GM12878 (cell line): ENCODE results near the gene EXPH5. TPM values are rescaled to one million over a fixed set of nuclear protein-coding genes. Genes with fewer than 3 reads are reported as not detected.

Source experiments
- ATAC-seq: fragments of 200-7000 bp; cut with Tn5 transposase; 3 replicates; pipeline ENCODE4 v1.9.1; 2020; ENCODE audit warnings: mild to moderate bottlenecking, moderate library complexity
- BruUV-seq: library from RNA; stranded (reverse); fragments of 400-500 nt; replicated peaks from 2 replicates; lab custom pipeline; 2021; lab: Mats Ljungman, UMichigan
- CTCF ChIA-PET: fragments of 300-600 bp; sonication (Branson Sonifier 250); formaldehyde crosslinking; extraction: SDS; loops from one replicate; lab custom pipeline; 2021; ENCODE audit warnings: inconsistent platforms; lab: Yijun Ruan, JAX
- POLR2A ChIA-PET: fragments of 350-600 bp; formaldehyde crosslinking; extraction: SDS; loops from one replicate; lab custom pipeline; 2021; ENCODE audit warnings: inconsistent platforms; lab: Charles Lee
- RAD21 ChIA-PET: fragments of 300-600 bp; sonication (Branson Sonifier 250); formaldehyde crosslinking; loops from one replicate; lab custom pipeline; 2023; ENCODE audit warnings: antibody characterized with exemption; ENCODE audit not compliant: unreplicated experiment; lab: Charles Lee
- SMC1A ChIA-PET: fragments of 300-600 bp; sonication (Branson Sonifier 250); formaldehyde crosslinking; loops from one replicate; lab custom pipeline; 2023; ENCODE audit not compliant: unreplicated experiment, uncharacterized antibody; lab: Charles Lee
- DNase-seq: peaks from one replicate; pipeline ENCODE4 v3.0.0-alpha.2; 2011; ENCODE audit warnings: low read depth, low spot score
- FAIRE-seq: peaks from 3 replicates; lab custom pipeline; 2011; peaks lifted over from hg19 to GRCh38; lab: Jason Lieb, UNC
- H2AFZ ChIP-seq: 2 replicates; pipeline ENCODE4 v1.6.0; 2011; ENCODE audit warnings: low read depth, low read length, control low read depth; ENCODE audit not compliant: control insufficient read depth
- H3K27ac ChIP-seq: 2 replicates; pipeline ENCODE4 v1.5.1; 2011; ENCODE audit warnings: control low read depth; ENCODE audit not compliant: control insufficient read depth, insufficient read depth
- H3K27me3 ChIP-seq, 2 experiments: replicated peaks in 1 of 2; 2 replicates each; pipeline versions ENCODE4 v1.6.0 to v1.6.1; 2011; ENCODE audit warnings: low read length in 1 of 2; ENCODE audit not compliant: control insufficient read depth in 2 of 2, insufficient read depth in 2 of 2
- H3K36me3 ChIP-seq, 2 experiments: 2 replicates each; pipeline ENCODE4 v1.5.1; 2011; ENCODE audit warnings: low read length in 1 of 2; ENCODE audit not compliant: control insufficient read depth in 2 of 2, insufficient read depth in 2 of 2
- H3K4me1 ChIP-seq: 2 replicates; pipeline ENCODE4 v1.6.1; 2011; ENCODE audit warnings: mild to moderate bottlenecking, low read length, moderate library complexity, mixed read lengths; ENCODE audit not compliant: control insufficient read depth, insufficient read depth
- H3K4me2 ChIP-seq: 2 replicates; pipeline ENCODE4 v1.6.0; 2011; ENCODE audit warnings: control low read depth; ENCODE audit not compliant: control insufficient read depth, insufficient read depth
- H3K4me3 ChIP-seq: fragments of 200-600 bp; sonication (generic); 2 replicates; pipeline ENCODE4 v1.5.1; 2016
- H3K79me2 ChIP-seq: 2 replicates; pipeline ENCODE4 v1.6.0; 2011; ENCODE audit warnings: low read length; ENCODE audit not compliant: control insufficient read depth, insufficient read depth
- H3K9ac ChIP-seq: 2 replicates; pipeline ENCODE4 v1.8.0; 2011; ENCODE audit warnings: low read length, control low read depth, mixed read lengths; ENCODE audit not compliant: control insufficient read depth, insufficient read depth
- H3K9me3 ChIP-seq: replicated peaks from 3 replicates; pipeline ENCODE4 v1.5.1; 2011; ENCODE audit warnings: mild to moderate bottlenecking, low read length; ENCODE audit not compliant: control insufficient read depth, insufficient read depth
- H4K20me1 ChIP-seq: 2 replicates; pipeline ENCODE4 v1.6.0; 2011; ENCODE audit not compliant: control insufficient read depth, insufficient read depth
- CBX5 ChIP-seq: sonication (generic); IDR thresholded peaks from 2 replicates; pipeline ENCODE4 v1.6.1; 2016; ENCODE audit warnings: low read depth, moderate library complexity, mild to moderate bottlenecking, inconsistent platforms
- EP300 ChIP-seq, 2 experiments: fragments of 150-350 bp in 1 of 2; IDR thresholded peaks; 2 replicates each; pipeline ENCODE4 v1.6.1; 2011 to 2012; ENCODE audit warnings: low read depth in 2 of 2, low read length in 2 of 2, borderline replicate concordance in 1 of 2, improper control_type of control experiment in 1 of 2, inconsistent platforms in 1 of 2; ENCODE audit not compliant: control insufficient read depth in 1 of 2
- IKZF2 ChIP-seq, 2 experiments: fragments of 450-650 bp; IDR thresholded peaks; 2 replicates each; pipeline ENCODE4 v1.6.1; 2017; ENCODE audit warnings: mild to moderate bottlenecking in 2 of 2, moderate library complexity in 2 of 2
- MTA2 ChIP-seq: fragments of 450-650 bp; IDR thresholded peaks from 2 replicates; pipeline ENCODE4 v1.6.1; 2016; ENCODE audit warnings: low read depth, mild to moderate bottlenecking, moderate library complexity
- NR2C1 ChIP-seq: fragments of 450-650 bp; IDR thresholded peaks from 2 replicates; pipeline ENCODE4 v1.6.1; 2017; ENCODE audit warnings: antibody characterized with exemption, mild to moderate bottlenecking, moderate library complexity
- RELA ChIP-seq: fragments of 450-650 bp; IDR thresholded peaks from 2 replicates; pipeline ENCODE4 v1.8.0; 2014; ENCODE audit warnings: borderline replicate concordance; ENCODE audit not compliant: partially characterized antibody
- SMAD1 ChIP-seq: fragments of 450-650 bp; IDR thresholded peaks from 2 replicates; pipeline ENCODE4 v1.6.1; 2018; ENCODE audit warnings: mild to moderate bottlenecking, low read depth; ENCODE audit not compliant: partially characterized antibody
- TCF7 ChIP-seq: IDR thresholded peaks from 2 replicates; pipeline ENCODE4 v1.6.1; 2014; ENCODE audit warnings: antibody characterized with exemption, borderline replicate concordance
- USF1 ChIP-seq: IDR thresholded peaks from 2 replicates; pipeline ENCODE4 v1.6.1; 2011; ENCODE audit warnings: borderline replicate concordance, low read depth, mild to moderate bottlenecking, moderate library complexity, mixed read lengths, low read length; ENCODE audit not compliant: insufficient read depth; ENCODE audit errors: extremely low read length
- ZBTB33 ChIP-seq: fragments of 450-650 bp; IDR thresholded peaks from 2 replicates; pipeline ENCODE4 v1.6.1; 2017; ENCODE audit warnings: mild to moderate bottlenecking
- ZNF687 ChIP-seq: fragments of 450-650 bp; IDR thresholded peaks from 2 replicates; pipeline ENCODE4 v1.6.1; 2017; ENCODE audit warnings: mild to moderate bottlenecking, moderate library complexity
- WGBS: methylation state at CpG from one replicate; pipeline ENCODE4 v1.1.6; 2016; ENCODE audit warnings: low lambda C conversion rate; ENCODE audit not compliant: insufficient replicate concordance, insufficient coverage; ENCODE audit errors: missing lambda C conversion rate; 5-methylcytosine and 5-hydroxymethylcytosine counted together
- in situ Hi-C: fragments of 300-500 bp; cut with MboI; formaldehyde crosslinking; loops from 9 replicates; pipeline ENCODE4 v1.14.3; 2018; ENCODE audit warnings: mixed read lengths
- intact Hi-C: fragments of 100-400 bp; cut with micrococcal nuclease; formaldehyde crosslinking; loops from one replicate; pipeline ENCODE4 v1.14.2; 2022; ENCODE audit not compliant: unreplicated experiment
- polyA plus RNA-seq, 11 experiments: library from polyadenylated mRNA; depleted of rRNA in 4 of 11; unstranded in 6 of 11; stranded (reverse) in 5 of 11; fragments of >200 nt; fragmentation: Nextera tagmentation in 4 of 11; fragmentation: Illumina TruSeq in 1 of 11; extraction: Ambion mirVana in 4 of 11; extraction: Trizol in 1 of 11; gene quantifications; 1 replicate in 1 of 11; 2 replicates in 10 of 11; pipeline versions ENCODE4 v1.2.1 to v1.2.3, GENCODE V29; 2011 to 2016; ENCODE audit warnings: inconsistent platforms in 2 of 11, missing spikeins in 2 of 11, low read depth in 1 of 11
- total RNA-seq, 4 experiments: library from RNA; depleted of rRNA in 3 of 4; stranded (reverse); fragments of >200 nt in 3 of 4; fragmentation: Illumina TruSeq in 1 of 4; extraction: Trizol in 1 of 4; gene quantifications; 2 replicates each; pipeline versions ENCODE4 v1.2.1 to v1.2.3, GENCODE V29; 2013 to 2021

EXPH5 gene
- total and polyA plus RNA-seq, 10 of the 15 experiments (the other 5 are each of a cell fraction or from before 2014, with no cell fraction given) = 0.69 to 11.1 (median 4.3) TPM

GRCh38 chr11:108593923-108594434, 411 bp upstream of the EXPH5 start (continued):
- TF ChIP-seq ZBTB33 = no peak
- TF ChIP-seq CBX5 = no peak
- no peak for TF ChIP-seq RELA
- TF ChIP-seq TCF7 = no peak

- BruUV-seq = no TSS peak
- in situ Hi-C loops (no loop called here), intact Hi-C loops (loop anchor here (1.0 to 2.0 kb wide), 3 partner anchors 29 to 96 kb away; no protein-coding TSS in a partner anchor)
- Histone ChIP-seq H3K4me3 (peak overlapping the region; percentile 96), H3K27ac (peak overlapping the region; percentile 67), H3K9ac (peak overlapping the region; percentile 80), H3K27me3 (no peaks in the 10 kb centered on the region), H3K4me1 (no peaks in the 10 kb centered on the region; the same call in 1 of the 2 replicates), H3K79me2 (no peaks in the 10 kb centered on the region; the same call in 1 of the 2 replicates), H3K4me2 (peak overlapping the region; percentile 95), H2AFZ (peak overlapping the region; percentile 89), H3K36me3 (no peaks in the 10 kb centered on the region), H4K20me1 (no peaks in the 10 kb centered on the region), H3K9me3 (no peaks in the 10 kb centered on the region)
- 1% methylated on average over 33 of the region's 43 CpGs for WGBS
- SMC1A ChIA-PET = interaction anchor here (1.0 to 2.4 kb wide), 5 partner anchors 11 to 99 kb away, joined by 3 to 6 read pairs (median 5); no protein-coding TSS in a partner anchor
- DNase-seq (no peak), FAIRE-seq (no peak), ATAC-seq (peak; percentile 64)
- RAD21 ChIA-PET = interaction anchor here (0.5 to 2.0 kb wide), 8 partner anchors 27 to 1850 kb away, joined by 3 to 9 read pairs (median 4); partner anchors contain the start of gene C11orf65
- POLR2A ChIA-PET = interaction anchor here (0.6 to 1.9 kb wide), 9 partner anchors 9 to 140 kb away, joined by 3 to 7 read pairs (median 5); partner anchors contain the start of gene DDX10
- CTCF ChIA-PET = interaction anchor here (0.7 to 2.2 kb wide), 5 partner anchors 14 to 101 kb away, joined by 3 to 7 read pairs (median 3); no protein-coding TSS in a partner anchor
- TF ChIP-seq USF1 (no peak), EP300 (IDR thresholded peaks at IDR 0.05; ENCODE audit: borderline replicate concordance in 1 of 2, control insufficient read depth in 1 of 2, low read depth in 2 of 2, low read length in 2 of 2) (no peak), SMAD1 (no peak), ZNF687 (peak; percentile 68), NR2C1 (no peak), IKZF2 (IDR thresholded peaks at IDR 0.05) (no peak), MTA2 (no peak)
Observed at GRCh38 chr11:108592591-108593213, 866 bp downstream of the EXPH5 start.
